Prostate gland (tissue), 2 donors: ENCODE results near the gene SELENBP1.
A peak's percentile ranks its signal among the peaks of the same experiment; 100 is the strongest.

Experiments used
- POLR2AphosphoS5 ChIP-seq: sonication (generic); formaldehyde crosslinking; IDR thresholded peaks from one replicate; pipeline ENCODE4 v1.6.1; 2017; ENCODE audit warnings: antibody characterized with exemption
- TF ChIP-seq, protein P1 (sequence below), 4 experiments: fragments of 200-600 bp in 2 of 4; fragments of 450-650 bp in 2 of 4; sonication (generic) in 2 of 4; IDR thresholded peaks; 1 replicate in 3 of 4; 2 replicates in 1 of 4; pipeline ENCODE4 v1.5.1; 2016 to 2019; ENCODE audit warnings: antibody characterized with exemption in 4 of 4, mild to moderate bottlenecking in 2 of 4, moderate library complexity in 2 of 4

DNA sequence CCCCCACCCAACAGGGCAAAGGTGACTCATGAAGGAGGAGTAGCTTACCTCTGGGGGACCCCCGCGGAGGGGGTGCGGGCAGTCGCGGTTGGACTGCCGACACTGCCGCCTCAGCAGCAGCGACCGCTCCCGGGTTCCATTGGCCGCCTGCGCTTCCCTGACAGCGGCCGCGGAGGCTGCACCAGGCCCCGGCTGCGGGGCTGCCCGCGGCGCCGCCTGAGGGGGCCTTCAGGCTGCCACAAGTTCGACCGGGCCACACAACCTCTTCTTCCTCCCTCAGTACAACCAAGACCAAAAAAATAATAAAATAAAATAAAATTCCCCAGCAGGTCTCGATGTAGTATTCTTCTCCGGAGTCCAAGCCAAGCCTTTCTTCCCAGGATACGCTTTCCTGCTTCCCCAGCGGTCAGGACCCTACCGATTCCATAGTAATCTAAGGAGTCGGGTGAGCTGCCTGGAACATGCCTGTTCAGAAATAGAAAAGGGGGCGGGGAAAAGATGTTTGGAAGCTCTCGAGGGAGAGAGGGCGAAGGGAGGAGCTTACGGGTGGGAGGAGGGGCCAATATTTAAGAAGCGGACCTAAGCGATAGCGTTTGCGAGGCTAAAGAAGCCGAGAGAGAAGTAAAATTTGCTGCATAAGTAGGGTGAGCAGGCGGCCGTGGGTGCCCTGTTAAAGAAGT lies 45.1 kb downstream of the SELENBP1 start, which contains the start of gene PI4KB:
- TF ChIP-seq, protein P1, sequence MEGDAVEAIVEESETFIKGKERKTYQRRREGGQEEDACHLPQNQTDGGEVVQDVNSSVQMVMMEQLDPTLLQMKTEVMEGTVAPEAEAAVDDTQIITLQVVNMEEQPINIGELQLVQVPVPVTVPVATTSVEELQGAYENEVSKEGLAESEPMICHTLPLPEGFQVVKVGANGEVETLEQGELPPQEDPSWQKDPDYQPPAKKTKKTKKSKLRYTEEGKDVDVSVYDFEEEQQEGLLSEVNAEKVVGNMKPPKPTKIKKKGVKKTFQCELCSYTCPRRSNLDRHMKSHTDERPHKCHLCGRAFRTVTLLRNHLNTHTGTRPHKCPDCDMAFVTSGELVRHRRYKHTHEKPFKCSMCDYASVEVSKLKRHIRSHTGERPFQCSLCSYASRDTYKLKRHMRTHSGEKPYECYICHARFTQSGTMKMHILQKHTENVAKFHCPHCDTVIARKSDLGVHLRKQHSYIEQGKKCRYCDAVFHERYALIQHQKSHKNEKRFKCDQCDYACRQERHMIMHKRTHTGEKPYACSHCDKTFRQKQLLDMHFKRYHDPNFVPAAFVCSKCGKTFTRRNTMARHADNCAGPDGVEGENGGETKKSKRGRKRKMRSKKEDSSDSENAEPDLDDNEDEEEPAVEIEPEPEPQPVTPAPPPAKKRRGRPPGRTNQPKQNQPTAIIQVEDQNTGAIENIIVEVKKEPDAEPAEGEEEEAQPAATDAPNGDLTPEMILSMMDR (IDR thresholded peaks at IDR 0.05), result peak in 1 of 4 experiments; percentile 19
- TF ChIP-seq POLR2AphosphoS5, result peak; percentile 97
